ENCODE data around the gene CDKL4. TPM values are rescaled to one million over a fixed set of nuclear protein-coding genes. Genes with fewer than 3 reads are reported as not detected.

The CDKL4 gene
- polyA plus RNA-seq, 2 of the 4 experiments (the other 2 are of a cell fraction), result 0.06 TPM; not detected in 1

- ChIA-PET CTCF (no interaction called here), POLR2A (no interaction called here)
- FAIRE-seq (no peak), ATAC-seq (no peak), DNase-seq (ENCODE audit: low read depth in 1 of 2, low spot score in 1 of 2) (no peak)
- Histone ChIP-seq H3K4me2 (no peak overlapping the region), H3K9me3 (no peaks in the 10 kb centered on the region), H3K27ac (no peak overlapping the region), H3K4me1 (no peaks in the 10 kb centered on the region), H3K4me3 (no peak overlapping the region)
- TF ChIP-seq SREBF2 (IDR thresholded peaks at IDR 0.05), result no peak
- TF ChIP-seq, protein P1, sequence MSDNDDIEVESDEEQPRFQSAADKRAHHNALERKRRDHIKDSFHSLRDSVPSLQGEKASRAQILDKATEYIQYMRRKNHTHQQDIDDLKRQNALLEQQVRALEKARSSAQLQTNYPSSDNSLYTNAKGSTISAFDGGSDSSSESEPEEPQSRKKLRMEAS (IDR thresholded peaks at IDR 0.05), result no peak
- no peak for TF ChIP-seq EHF (CRISPR knock-in tag; IDR thresholded peaks at IDR 0.05)
- TF ChIP-seq HOXB13 (CRISPR knock-in tag; IDR thresholded peaks at IDR 0.05; ENCODE audit: low read depth), result no peak
- TF ChIP-seq MAZ (IDR thresholded peaks at IDR 0.05; ENCODE audit: borderline replicate concordance, low read depth, low read length), result no peak
- TF ChIP-seq MAFK (IDR thresholded peaks at IDR 0.05; ENCODE audit: partially characterized antibody), result peak; percentile 20
- no peak for TF ChIP-seq NFE2L2 (conservative IDR thresholded peaks at IDR 0.05; ENCODE audit: low read length)
These were observed 12.3 kb upstream of the CDKL4 start for GRCh38 chr2:39256040-39256439.

GRCh38 chr2:39252888-39253518, 9.2 kb upstream of the CDKL4 start:
- TF ChIP-seq, protein P1 (IDR thresholded peaks at IDR 0.05), result no peak
- TF ChIP-seq TFCP2L1 (CRISPR knock-in tag; IDR thresholded peaks at IDR 0.05) (no peak), EHMT2 (IDR thresholded peaks at IDR 0.05; ENCODE audit: low read depth) (no peak), EHF (CRISPR knock-in tag; IDR thresholded peaks at IDR 0.05) (no peak), JUNB (IDR thresholded peaks at IDR 0.05) (no peak), ZC3H11A (IDR thresholded peaks at IDR 0.05) (no peak), RAD21 (conservative IDR thresholded peaks at IDR 0.05 in 1 of 2, IDR thresholded peaks at IDR 0.05 in 1 of 2) (no peak)
- ChIA-PET POLR2A (no interaction called here), CTCF (interaction anchor here (1.1 to 1.9 kb wide), 4 partner anchors 23 to 317 kb away, joined by 3 to 6 read pairs (median 3); no protein-coding TSS in a partner anchor)
- 89% methylated on average over 18 of the region's 18 CpGs for WGBS (ENCODE audit: missing lambda C conversion rate)
- DNase-seq (ENCODE audit: low read depth in 1 of 2, low spot score in 1 of 2), result no peak
- Histone ChIP-seq H3K4me3 (no peak overlapping the region), H3K4me1 (no peaks in the 10 kb centered on the region), H3K27ac (no peak overlapping the region), H3K9me3 (no peaks in the 10 kb centered on the region), H3K4me2 (no peak overlapping the region)
- FAIRE-seq, result no peak
- ATAC-seq, result no peak

GRCh38 chr2:39247512-39248043, 3.8 kb upstream of the CDKL4 start:
- no peak overlapping the region for H3K27ac ChIP-seq
- DNase-seq (ENCODE audit: low read depth in 1 of 2, low spot score in 1 of 2), result no peak
- no peak for TF ChIP-seq BHLHE40 (IDR thresholded peaks at IDR 0.05; ENCODE audit: low read depth, low read length)
- no peak for TF ChIP-seq EP300 (IDR thresholded peaks at IDR 0.05)
- TF ChIP-seq, protein P2, sequence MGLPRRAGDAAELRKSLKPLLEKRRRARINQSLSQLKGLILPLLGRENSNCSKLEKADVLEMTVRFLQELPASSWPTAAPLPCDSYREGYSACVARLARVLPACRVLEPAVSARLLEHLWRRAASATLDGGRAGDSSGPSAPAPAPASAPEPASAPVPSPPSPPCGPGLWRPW (IDR thresholded peaks at IDR 0.05), result no peak
- TF ChIP-seq ESRRA (IDR thresholded peaks at IDR 0.05; ENCODE audit: borderline replicate concordance, low read length), result no peak
- TF ChIP-seq CTCF (IDR thresholded peaks at IDR 0.05), result no peak
- TF ChIP-seq E2F6 (IDR thresholded peaks at IDR 0.05; ENCODE audit: borderline replicate concordance, low read depth), result no peak
- no peak for TF ChIP-seq HOXB13 (CRISPR knock-in tag; IDR thresholded peaks at IDR 0.05; ENCODE audit: low read depth)
- no peak for TF ChIP-seq PHF8 (IDR thresholded peaks at IDR 0.05; ENCODE audit: borderline replicate concordance, low read depth)
- no peak for TF ChIP-seq RCOR1 (IDR thresholded peaks at IDR 0.05; ENCODE audit: low read depth, low read length)
- TF ChIP-seq HOXB5 (CRISPR knock-in tag; IDR thresholded peaks at IDR 0.05), result no peak
- TF ChIP-seq EHF (CRISPR knock-in tag; IDR thresholded peaks at IDR 0.05), result no peak
- no peak for TF ChIP-seq ZFP36 (IDR thresholded peaks at IDR 0.05; ENCODE audit: borderline replicate concordance, partially characterized antibody)
- FAIRE-seq, result no peak
- no peak overlapping the region for H3K4me2 ChIP-seq
- no peaks in the 10 kb centered on the region for H3K9me3 ChIP-seq
- 74% methylated on average over 6 of the region's 6 CpGs for WGBS (ENCODE audit: missing lambda C conversion rate)
- no peak overlapping the region for H3K4me3 ChIP-seq
- ChIA-PET POLR2A (no interaction called here), CTCF (interaction anchor here (0.7 to 1.0 kb wide), 2 partner anchors 17 to 58 kb away, joined by 3 read pairs; no protein-coding TSS in a partner anchor)
- no peak for ATAC-seq
- no peaks in the 10 kb centered on the region for H3K4me1 ChIP-seq

Data from A549 (cell line).